ENCODE data around the gene TMEM132C. TPM values are rescaled to one million over a fixed set of nuclear protein-coding genes. Genes with fewer than 3 reads are reported as not detected.

The TMEM132C gene
- total RNA-seq, 1 donor from 2014 or later: 3.9 TPM

DNA sequence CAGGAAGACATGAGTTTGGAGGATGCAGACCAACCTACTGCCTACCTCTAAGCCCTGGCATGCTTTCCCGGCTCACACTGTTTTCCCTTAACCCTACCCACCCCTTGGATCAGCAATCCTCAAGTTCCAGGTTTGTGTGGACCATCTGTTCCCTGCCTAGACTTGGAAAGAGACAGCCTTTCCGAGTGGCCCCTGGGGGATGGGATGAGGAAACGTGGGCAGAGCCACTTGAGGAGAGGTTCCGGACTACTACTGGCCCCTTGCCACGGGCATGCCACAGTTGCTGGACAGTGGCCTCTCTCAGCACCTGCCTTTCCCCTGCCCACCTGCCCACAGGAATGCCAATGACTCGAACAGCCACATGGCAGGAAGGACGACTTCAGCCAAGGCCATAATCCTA lies 420.9 kb downstream of the TMEM132C start:
- DNase-seq (ENCODE audit: low spot score): no peak
- H3K4me1 ChIP-seq: no peaks in the 10 kb centered on the region
- no peaks in the 10 kb centered on the region for H3F3A ChIP-seq (ENCODE audit: low read depth)
- no peaks in the 10 kb centered on the region for H3K9me3 ChIP-seq (ENCODE audit: low read depth)
- no peak overlapping the region for H2AFZ ChIP-seq (replicated peaks)
- H3K4me2 ChIP-seq: no peak overlapping the region
- H3K36me3 Mint-ChIP-seq: peaks cover 32% of the 10 kb centered on the region
- no peak overlapping the region for H3K4me3 Mint-ChIP-seq
- no peaks in the 10 kb centered on the region for H3K79me2 ChIP-seq (ENCODE audit: low read depth)
- no peaks in the 10 kb centered on the region for H3K36me3 ChIP-seq
- H3K27me3 Mint-ChIP-seq (ENCODE audit: insufficient read depth, low read depth): no peaks in the 10 kb centered on the region
- no peak overlapping the region for H3K27ac Mint-ChIP-seq
- no peaks in the 10 kb centered on the region for H3K4me1 Mint-ChIP-seq
- no peaks in the 10 kb centered on the region for H3K27me3 ChIP-seq
- no peaks in the 10 kb centered on the region for H3K9me3 Mint-ChIP-seq
- H4K20me1 ChIP-seq (ENCODE audit: low read depth): no peaks in the 10 kb centered on the region
- TF ChIP-seq EZH2phosphoT487 (IDR thresholded peaks at IDR 0.05) (no peak), EZH2 (IDR thresholded peaks at IDR 0.05) (no peak)
- TF ChIP-seq, protein P1, sequence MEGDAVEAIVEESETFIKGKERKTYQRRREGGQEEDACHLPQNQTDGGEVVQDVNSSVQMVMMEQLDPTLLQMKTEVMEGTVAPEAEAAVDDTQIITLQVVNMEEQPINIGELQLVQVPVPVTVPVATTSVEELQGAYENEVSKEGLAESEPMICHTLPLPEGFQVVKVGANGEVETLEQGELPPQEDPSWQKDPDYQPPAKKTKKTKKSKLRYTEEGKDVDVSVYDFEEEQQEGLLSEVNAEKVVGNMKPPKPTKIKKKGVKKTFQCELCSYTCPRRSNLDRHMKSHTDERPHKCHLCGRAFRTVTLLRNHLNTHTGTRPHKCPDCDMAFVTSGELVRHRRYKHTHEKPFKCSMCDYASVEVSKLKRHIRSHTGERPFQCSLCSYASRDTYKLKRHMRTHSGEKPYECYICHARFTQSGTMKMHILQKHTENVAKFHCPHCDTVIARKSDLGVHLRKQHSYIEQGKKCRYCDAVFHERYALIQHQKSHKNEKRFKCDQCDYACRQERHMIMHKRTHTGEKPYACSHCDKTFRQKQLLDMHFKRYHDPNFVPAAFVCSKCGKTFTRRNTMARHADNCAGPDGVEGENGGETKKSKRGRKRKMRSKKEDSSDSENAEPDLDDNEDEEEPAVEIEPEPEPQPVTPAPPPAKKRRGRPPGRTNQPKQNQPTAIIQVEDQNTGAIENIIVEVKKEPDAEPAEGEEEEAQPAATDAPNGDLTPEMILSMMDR (IDR thresholded peaks at IDR 0.05): no peak
- H3K27ac ChIP-seq: no peak overlapping the region
- no peak overlapping the region for H3K9ac ChIP-seq
- no peak overlapping the region for H3K4me3 ChIP-seq

DNA sequence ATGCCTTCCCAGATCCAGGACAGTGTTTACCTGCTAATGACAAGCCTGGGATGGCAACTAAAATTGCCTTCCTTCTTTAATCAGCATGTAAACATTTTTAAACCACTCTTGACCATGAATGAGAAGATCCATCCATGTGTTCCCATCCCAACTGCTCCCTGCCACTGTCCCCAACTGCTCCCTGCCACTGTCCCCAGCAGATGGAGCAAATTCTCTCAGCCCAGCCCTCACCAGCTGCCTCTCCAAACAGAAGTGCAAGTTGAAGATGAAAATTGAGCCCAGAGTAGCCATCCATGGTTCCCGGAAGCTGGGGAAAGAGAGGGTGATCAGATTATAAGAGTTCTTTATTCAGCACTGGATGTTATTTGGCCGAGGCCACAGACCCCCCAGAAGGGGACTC lies 423.7 kb downstream of the TMEM132C start:
- no peak overlapping the region for H2AFZ ChIP-seq (replicated peaks)
- no peaks in the 10 kb centered on the region for H3K4me1 ChIP-seq
- no peaks in the 10 kb centered on the region for H3K27me3 ChIP-seq
- H3K4me3 Mint-ChIP-seq: no peak overlapping the region
- no peaks in the 10 kb centered on the region for H3K9me3 Mint-ChIP-seq
- H3K27me3 Mint-ChIP-seq (ENCODE audit: insufficient read depth, low read depth): peaks cover 4% of the 10 kb centered on the region
- no peaks in the 10 kb centered on the region for H3K79me2 ChIP-seq (ENCODE audit: low read depth)
- H4K20me1 ChIP-seq (ENCODE audit: low read depth): no peaks in the 10 kb centered on the region
- DNase-seq (ENCODE audit: low spot score): no peak
- TF ChIP-seq, protein P1 (IDR thresholded peaks at IDR 0.05): no peak
- H3K27ac Mint-ChIP-seq: no peak overlapping the region
- H3K4me3 ChIP-seq: no peak overlapping the region
- H3K27ac ChIP-seq: no peak overlapping the region
- peaks cover 30% of the 10 kb centered on the region for H3K36me3 Mint-ChIP-seq
- H3K4me1 Mint-ChIP-seq: no peaks in the 10 kb centered on the region
- H3K36me3 ChIP-seq: no peaks in the 10 kb centered on the region
- no peak overlapping the region for H3K4me2 ChIP-seq
- H3K9me3 ChIP-seq (ENCODE audit: low read depth): no peaks in the 10 kb centered on the region
- H3F3A ChIP-seq (ENCODE audit: low read depth): no peaks in the 10 kb centered on the region
- no peak overlapping the region for H3K9ac ChIP-seq

DNA sequence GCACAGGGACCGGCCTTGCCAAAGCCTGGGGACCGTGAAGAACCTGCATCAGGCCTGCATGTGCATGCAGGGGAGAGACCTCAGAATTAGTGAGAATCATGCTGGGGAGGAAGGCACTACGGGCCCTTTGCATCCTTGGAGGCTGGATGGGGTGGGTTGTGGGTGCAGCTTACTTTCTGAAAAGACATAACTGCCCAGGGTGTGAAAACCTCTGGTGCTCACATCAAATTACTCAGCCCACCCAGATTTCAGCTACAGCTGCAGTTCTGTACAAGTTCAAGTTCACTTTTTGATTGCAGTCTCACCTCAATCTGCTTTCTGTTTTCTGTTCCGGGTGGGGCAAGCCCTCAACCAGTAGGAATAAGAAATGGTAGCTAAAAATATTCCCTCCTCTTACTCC lies 426.1 kb downstream of the TMEM132C start:
- peaks cover 39% of the 10 kb centered on the region for H3K36me3 Mint-ChIP-seq
- peak overlapping the region; percentile 16 for H3K27ac Mint-ChIP-seq
- no peak overlapping the region for H3K4me3 Mint-ChIP-seq
- no peaks in the 10 kb centered on the region for H3K4me1 ChIP-seq
- no peaks in the 10 kb centered on the region for H3K4me1 Mint-ChIP-seq
- DNase-seq (ENCODE audit: low spot score): no peak
- H3K9me3 Mint-ChIP-seq: no peaks in the 10 kb centered on the region
- H3K36me3 ChIP-seq: no peaks in the 10 kb centered on the region
- no peak overlapping the region for H3K27ac ChIP-seq
- no peak overlapping the region for H3K4me2 ChIP-seq
- no peak overlapping the region for H2AFZ ChIP-seq (replicated peaks)
- H4K20me1 ChIP-seq (ENCODE audit: low read depth): no peaks in the 10 kb centered on the region
- no peaks in the 10 kb centered on the region for H3F3A ChIP-seq (ENCODE audit: low read depth)
- peaks cover 4% of the 10 kb centered on the region for H3K27me3 Mint-ChIP-seq (ENCODE audit: insufficient read depth, low read depth)
- H3K9me3 ChIP-seq (ENCODE audit: low read depth): no peaks in the 10 kb centered on the region
- H3K9ac ChIP-seq: no peak overlapping the region
- no peak overlapping the region for H3K4me3 ChIP-seq
- no peaks in the 10 kb centered on the region for H3K27me3 ChIP-seq
- H3K79me2 ChIP-seq (ENCODE audit: low read depth): no peaks in the 10 kb centered on the region
- TF ChIP-seq EZH2phosphoT487 (IDR thresholded peaks at IDR 0.05) (no peak), EZH2 (IDR thresholded peaks at IDR 0.05) (no peak)
- TF ChIP-seq, protein P1 (IDR thresholded peaks at IDR 0.05): no peak

DNA sequence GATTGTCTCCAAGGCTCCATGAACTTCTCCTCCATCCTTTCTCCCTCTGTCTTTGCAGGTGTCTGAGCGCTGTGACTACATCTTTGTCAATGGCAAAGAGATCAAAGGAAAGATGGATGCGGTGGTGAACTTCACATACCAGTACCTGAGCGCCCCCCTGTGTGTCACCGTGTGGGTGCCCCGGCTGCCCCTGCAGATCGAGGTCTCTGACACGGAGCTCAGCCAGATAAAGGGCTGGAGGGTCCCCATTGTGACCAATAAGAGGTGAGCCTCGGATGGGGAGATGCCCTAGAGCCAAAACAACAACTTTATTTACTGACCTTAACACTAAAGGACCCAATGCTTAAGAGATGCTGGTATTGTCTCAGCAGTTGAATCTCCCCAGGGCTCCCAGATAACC lies 426.8 kb downstream of the TMEM132C start:
- TF ChIP-seq EZH2phosphoT487 (IDR thresholded peaks at IDR 0.05) (no peak), EZH2 (IDR thresholded peaks at IDR 0.05) (no peak)
- TF ChIP-seq, protein P1 (IDR thresholded peaks at IDR 0.05): no peak
- no peak for DNase-seq (ENCODE audit: low spot score)
- Mint-ChIP-seq H3K9me3 (no peaks in the 10 kb centered on the region), H3K27ac (no peak overlapping the region), H3K4me1 (no peaks in the 10 kb centered on the region), H3K4me3 (no peak overlapping the region), H3K36me3 (peaks cover 39% of the 10 kb centered on the region), H3K27me3 (ENCODE audit: insufficient read depth, low read depth) (peaks cover 4% of the 10 kb centered on the region)
- Histone ChIP-seq H3K4me2 (no peak overlapping the region), H3F3A (ENCODE audit: low read depth) (no peaks in the 10 kb centered on the region), H3K79me2 (ENCODE audit: low read depth) (no peaks in the 10 kb centered on the region), H3K27me3 (no peaks in the 10 kb centered on the region), H3K36me3 (no peaks in the 10 kb centered on the region), H3K4me1 (no peaks in the 10 kb centered on the region), H3K27ac (no peak overlapping the region), H4K20me1 (ENCODE audit: low read depth) (no peaks in the 10 kb centered on the region), H3K4me3 (no peak overlapping the region), H3K9ac (no peak overlapping the region), H2AFZ (replicated peaks) (no peak overlapping the region), H3K9me3 (ENCODE audit: low read depth) (no peaks in the 10 kb centered on the region)
